Caco-2 (cell line): ENCODE measurements around the gene KLK3. TPM values are rescaled to one million over a fixed set of nuclear protein-coding genes. Genes with fewer than 3 reads are reported as not detected.

Experiments used
- BruUV-seq: library from RNA; stranded (reverse); fragments of 400-500 nt; replicated peaks from 2 replicates; lab custom pipeline; 2021; lab: Mats Ljungman, UMichigan
- CTCF ChIA-PET: fragments of 300-600 bp; sonication (Branson Sonifier 250); formaldehyde crosslinking; loops from one replicate; lab custom pipeline; 2022; ENCODE audit warnings: antibody characterized with exemption; lab: Charles Lee
- POLR2A ChIA-PET: fragments of 300-600 bp; sonication (Branson Sonifier 250); formaldehyde crosslinking; loops from one replicate; lab custom pipeline; 2022; ENCODE audit warnings: antibody characterized with exemption; lab: Charles Lee
- DNase-seq, 2 experiments: peaks; one replicate each; pipeline versions ENCODE4 v3.0.0 to v3.0.0-alpha.2; 2020 to 2022
- H3K27me3 ChIP-seq: replicated peaks from 2 replicates; pipeline ENCODE4 v1.6.0; 2011; ENCODE audit warnings: low read length; ENCODE audit not compliant: control insufficient read depth, insufficient read depth
- H3K36me3 ChIP-seq: 2 replicates; pipeline ENCODE4 v1.5.1; 2011; ENCODE audit warnings: low read length; ENCODE audit not compliant: control insufficient read depth, insufficient read depth
- H3K4me1 ChIP-seq: fragments of 250-450 bp; sonication (Bioruptor Pico); 2 replicates; pipeline ENCODE4 v1.5.1; 2020; ENCODE audit warnings: mild to moderate bottlenecking
- H3K4me3 ChIP-seq: 2 replicates; pipeline ENCODE4 v1.5.1; 2011; ENCODE audit warnings: low read depth, mild to moderate bottlenecking, control low read depth, low read length
- H3K9me3 ChIP-seq: fragments of 250-450 bp; sonication (Bioruptor Pico); 2 replicates; pipeline ENCODE4 v1.5.1; 2020; ENCODE audit warnings: mild to moderate bottlenecking, moderate library complexity
- H3K27ac Mint-ChIP-seq: one replicate; pipeline ENCODE4 v1.8.0; 2022; ENCODE audit warnings: mixed read lengths; ENCODE audit not compliant: unreplicated experiment
- H3K27me3 Mint-ChIP-seq: one replicate; pipeline ENCODE4 v1.8.0; 2022; ENCODE audit warnings: mixed read lengths; ENCODE audit not compliant: insufficient read depth, unreplicated experiment
- H3K36me3 Mint-ChIP-seq: one replicate; pipeline ENCODE4 v1.8.0; 2022; ENCODE audit warnings: mild to moderate bottlenecking, mixed read lengths; ENCODE audit not compliant: insufficient read depth, unreplicated experiment
- H3K4me1 Mint-ChIP-seq: one replicate; pipeline ENCODE4 v1.8.0; 2022; ENCODE audit warnings: low read depth, mixed read lengths; ENCODE audit not compliant: unreplicated experiment
- H3K4me3 Mint-ChIP-seq: one replicate; pipeline ENCODE4 v1.8.0; 2022; ENCODE audit warnings: mild to moderate bottlenecking, moderate library complexity, mixed read lengths; ENCODE audit not compliant: unreplicated experiment
- H3K9me3 Mint-ChIP-seq: one replicate; pipeline ENCODE4 v1.8.0; 2022; ENCODE audit warnings: mixed read lengths; ENCODE audit not compliant: unreplicated experiment
- CTCF ChIP-seq, 2 experiments: fragments of 200-600 bp in 1 of 2; IDR thresholded peaks; 1 replicate in 1 of 2; 2 replicates in 1 of 2; pipeline versions ENCODE4 v1.5.1 to v1.8.0; 2011 to 2022; ENCODE audit warnings: antibody characterized with exemption in 1 of 2, control low read depth in 1 of 2, inconsistent platforms in 1 of 2, low read depth in 1 of 2, low read length in 1 of 2, mild to moderate bottlenecking in 1 of 2, moderate library complexity in 1 of 2; ENCODE audit not compliant: insufficient read depth in 1 of 2, severe bottlenecking in 1 of 2, unreplicated experiment in 1 of 2
- intact Hi-C: fragments of 100-400 bp; cut with micrococcal nuclease; formaldehyde crosslinking; loops from one replicate; pipeline ENCODE4 v1.10.0; 2022; ENCODE audit not compliant: unreplicated experiment
- total RNA-seq: library from RNA; stranded (reverse); gene quantifications from 2 replicates; pipeline ENCODE4 v1.2.3, GENCODE V29; 2022

KLK3 gene
- total RNA-seq, 1 experiment from 2014 or later = not detected

- Histone ChIP-seq H3K27me3 (no peaks in the 10 kb centered on the region), H3K4me3 (no peak overlapping the region), H3K36me3 (no peaks in the 10 kb centered on the region), H3K4me1 (peaks cover 4% of the 10 kb centered on the region; the same call in 1 of the 2 replicates), H3K9me3 (peaks cover 3% of the 10 kb centered on the region; the same call in 1 of the 2 replicates)
- Mint-ChIP-seq H3K4me1 (peaks cover 6% of the 10 kb centered on the region), H3K9me3 (peaks cover 10% of the 10 kb centered on the region), H3K36me3 (peaks cover 11% of the 10 kb centered on the region), H3K4me3 (no peak overlapping the region), H3K27ac (no peak overlapping the region), H3K27me3 (peaks cover 15% of the 10 kb centered on the region)
- intact Hi-C loops = no loop called here
- no peak for TF ChIP-seq CTCF (IDR thresholded peaks at IDR 0.05; ENCODE audit: insufficient read depth in 1 of 2, low read depth in 1 of 2, low read length in 1 of 2, severe bottlenecking in 1 of 2, unreplicated experiment in 1 of 2)
- CTCF ChIA-PET = no interaction called here
- no TSS peak for BruUV-seq
- POLR2A ChIA-PET = no interaction called here
- no peak for DNase-seq
Observed at GRCh38 chr19:50838239-50838638, 16.5 kb upstream of the KLK3 start.

- peaks cover 10% of the 10 kb centered on the region for H3K9me3 Mint-ChIP-seq
- peaks cover 8% of the 10 kb centered on the region; the same call in 1 of the 2 replicates for H3K9me3 ChIP-seq
- H3K27me3 Mint-ChIP-seq = peaks cover 24% of the 10 kb centered on the region
- peaks cover 4% of the 10 kb centered on the region; the same call in 1 of the 2 replicates for H3K4me1 ChIP-seq
- ChIA-PET POLR2A (no interaction called here), CTCF (interaction anchor here (0.5 kb wide), 1 partner anchor 177 kb away, joined by 4 read pairs; no protein-coding TSS in a partner anchor)
- intact Hi-C loops = no loop called here
- TF ChIP-seq CTCF (IDR thresholded peaks at IDR 0.05; ENCODE audit: insufficient read depth in 1 of 2, low read depth in 1 of 2, low read length in 1 of 2, severe bottlenecking in 1 of 2, unreplicated experiment in 1 of 2) = no peak
- no peak overlapping the region for H3K27ac Mint-ChIP-seq
- H3K36me3 ChIP-seq = no peaks in the 10 kb centered on the region
- H3K27me3 ChIP-seq = 0 out of 2 replicates have a peak, but pooled peaks cover 1% of the 10 kb centered on the region
- no peak overlapping the region for H3K4me3 Mint-ChIP-seq
- no peak for DNase-seq
- BruUV-seq = no TSS peak
- peaks cover 5% of the 10 kb centered on the region for H3K36me3 Mint-ChIP-seq
- H3K4me1 Mint-ChIP-seq = peaks cover 6% of the 10 kb centered on the region
- H3K4me3 ChIP-seq = no peak overlapping the region
Observed at GRCh38 chr19:50839712-50840655, 14.7 kb upstream of the KLK3 start.

- POLR2A ChIA-PET = no interaction called here
- H3K27me3 ChIP-seq = 0 out of 2 replicates have a peak, but pooled peaks cover 1% of the 10 kb centered on the region
- no peak overlapping the region for H3K27ac Mint-ChIP-seq
- H3K4me3 ChIP-seq = no peak overlapping the region
- BruUV-seq = no TSS peak
- H3K36me3 ChIP-seq = no peaks in the 10 kb centered on the region
- H3K36me3 Mint-ChIP-seq = no peaks in the 10 kb centered on the region
- no peak for TF ChIP-seq CTCF (IDR thresholded peaks at IDR 0.05; ENCODE audit: insufficient read depth in 1 of 2, low read depth in 1 of 2, low read length in 1 of 2, severe bottlenecking in 1 of 2, unreplicated experiment in 1 of 2)
- CTCF ChIA-PET = no interaction called here
- peaks cover 22% of the 10 kb centered on the region for H3K27me3 Mint-ChIP-seq
- peaks cover 10% of the 10 kb centered on the region for H3K9me3 Mint-ChIP-seq
- no peaks in the 10 kb centered on the region for H3K4me1 Mint-ChIP-seq
- peaks cover 8% of the 10 kb centered on the region; the same call in 1 of the 2 replicates for H3K9me3 ChIP-seq
- H3K4me1 ChIP-seq = no peaks in the 10 kb centered on the region
- DNase-seq = peak in 1 of 2 experiments; percentile 23
- no peak overlapping the region for H3K4me3 Mint-ChIP-seq
- intact Hi-C loops = no loop called here
Observed at GRCh38 chr19:50842130-50842529, 12.6 kb upstream of the KLK3 start.
